GM21367 (cell line): Measurements from ENCODE around the gene ABCD3.

Source experiments
- ATAC-seq: cut with Tn5 transposase; IDR thresholded peaks from one replicate; pipeline ENCODE4 v1.9.1; 2021; ENCODE audit not compliant: unreplicated experiment

Gene ABCD3

DNA sequence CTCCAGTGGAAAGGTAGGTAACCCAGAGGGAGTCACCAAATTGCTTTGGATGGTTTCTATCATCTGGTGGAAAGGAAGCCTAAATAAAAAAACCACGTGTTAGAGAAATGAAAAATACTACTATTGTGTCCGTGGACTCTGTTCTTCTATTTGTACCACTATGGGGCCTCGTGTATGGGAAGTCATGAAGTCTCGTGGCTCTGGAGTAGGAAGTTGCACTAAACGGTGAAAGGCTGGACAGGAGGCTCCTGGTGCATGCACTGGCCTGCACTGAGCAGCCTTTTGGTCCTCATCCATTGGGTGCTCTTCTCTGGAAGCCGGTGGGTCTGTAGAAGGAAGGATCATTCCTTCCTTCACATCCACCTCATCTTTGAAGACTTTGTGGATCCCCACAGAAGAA is 106.3 kb downstream of the ABCD3 start:
- ATAC-seq = no peak

DNA sequence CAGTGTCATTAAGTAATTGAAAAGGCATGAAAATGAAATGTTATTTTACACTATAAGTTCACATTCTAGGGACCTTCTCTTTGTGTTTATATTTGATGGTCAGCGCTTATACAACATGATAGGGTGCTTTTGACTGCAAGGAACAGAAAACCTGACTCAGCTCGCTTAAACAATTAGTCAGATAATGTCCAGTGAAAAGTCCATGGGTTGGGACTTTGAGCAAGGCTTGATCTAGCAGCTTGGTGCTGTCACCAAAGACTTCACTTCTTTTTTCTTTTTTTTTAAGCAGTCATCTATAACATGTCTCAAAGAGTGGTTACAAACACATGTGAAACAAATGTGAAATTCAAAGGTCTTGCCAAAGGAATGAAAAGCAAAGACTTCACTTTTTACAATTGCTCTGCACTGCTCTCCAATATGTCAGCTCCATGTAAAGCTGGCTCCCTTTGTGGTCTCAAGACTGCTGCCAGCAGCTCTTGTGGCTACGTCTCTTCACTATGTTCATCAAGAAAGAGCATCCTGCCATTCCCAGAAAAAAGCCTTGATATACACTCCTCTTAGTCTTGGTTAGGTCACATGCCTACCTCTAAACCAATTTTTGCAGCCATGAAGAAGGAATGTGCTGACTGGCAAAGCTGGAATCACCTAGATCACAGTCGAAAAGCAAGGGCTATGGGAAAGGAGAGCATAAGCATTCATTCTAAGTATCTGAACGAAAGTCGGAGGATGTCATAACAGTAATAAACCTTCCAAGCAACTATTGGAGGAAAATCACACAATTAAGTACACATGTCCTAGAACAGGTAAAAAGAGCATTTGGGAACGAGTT is 108.2 kb downstream of the ABCD3 start:
- ATAC-seq = no peak

DNA sequence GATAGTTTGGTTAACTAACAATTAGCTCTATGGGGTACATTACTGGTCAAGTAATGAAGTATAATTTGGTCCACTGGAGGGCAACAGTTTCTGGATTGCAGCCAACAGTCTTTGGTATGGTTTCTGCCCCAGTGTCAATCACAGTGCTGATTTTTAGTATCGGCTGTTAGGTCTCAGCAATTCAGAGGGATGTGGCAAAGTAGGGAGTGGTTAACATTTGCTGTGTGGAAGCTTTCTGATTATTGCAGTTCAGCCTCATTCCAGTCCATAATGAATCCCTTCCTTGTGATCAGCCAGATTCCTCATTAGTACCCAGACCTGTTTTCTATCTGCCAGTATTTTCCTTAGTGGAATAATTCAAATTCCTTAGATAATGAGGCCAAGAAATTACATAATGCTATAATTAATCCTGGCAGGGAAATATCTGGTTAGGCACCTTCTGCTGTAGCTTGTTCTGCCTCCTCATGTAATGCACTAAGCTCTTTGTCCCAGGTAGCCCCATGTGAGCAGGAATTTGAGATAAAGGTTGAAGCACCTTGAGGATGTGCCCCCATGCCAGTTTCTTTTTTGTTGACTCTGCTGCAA is 109.3 kb downstream of the ABCD3 start:
- ATAC-seq = no peak

DNA sequence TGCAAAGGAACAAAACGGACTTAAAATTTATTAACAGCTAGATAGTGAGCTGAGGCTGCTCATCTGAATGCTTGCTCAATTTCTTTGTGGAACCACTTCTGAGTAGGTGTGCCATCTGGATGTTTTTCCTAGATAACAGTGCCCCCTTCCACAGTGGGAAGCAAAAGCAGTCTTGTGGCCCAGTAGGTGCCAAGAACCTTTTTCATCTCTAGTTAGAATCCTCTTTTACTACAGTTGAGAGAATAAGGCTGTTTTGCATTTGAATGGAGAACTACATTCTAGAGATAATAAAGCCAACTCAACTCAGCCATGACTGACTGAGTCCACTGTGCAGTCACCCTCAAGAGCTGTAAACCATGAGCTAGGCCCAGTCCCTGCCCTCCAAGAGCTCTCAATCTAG is 110.1 kb downstream of the ABCD3 start:
- no peak for ATAC-seq

DNA sequence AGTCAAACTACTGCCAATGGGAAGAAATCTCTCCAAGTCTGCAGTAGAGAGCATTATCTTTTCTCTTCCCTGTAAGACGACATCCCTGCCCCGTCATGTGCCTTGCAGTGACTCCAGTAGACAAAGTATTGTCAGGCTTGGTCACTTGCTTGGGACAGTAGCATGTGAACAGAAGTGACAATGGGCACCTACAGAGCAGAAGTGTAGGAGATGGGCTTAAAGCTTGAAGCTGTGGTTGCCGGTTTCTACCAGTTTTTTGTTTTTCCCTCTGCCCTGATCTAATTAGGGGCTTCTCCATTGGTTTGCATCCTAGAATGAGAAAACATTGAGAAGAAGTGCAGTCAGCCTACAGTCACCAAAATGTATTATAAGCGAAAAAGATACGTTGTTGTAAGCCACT is 110.6 kb downstream of the ABCD3 start:
- no peak for ATAC-seq

DNA sequence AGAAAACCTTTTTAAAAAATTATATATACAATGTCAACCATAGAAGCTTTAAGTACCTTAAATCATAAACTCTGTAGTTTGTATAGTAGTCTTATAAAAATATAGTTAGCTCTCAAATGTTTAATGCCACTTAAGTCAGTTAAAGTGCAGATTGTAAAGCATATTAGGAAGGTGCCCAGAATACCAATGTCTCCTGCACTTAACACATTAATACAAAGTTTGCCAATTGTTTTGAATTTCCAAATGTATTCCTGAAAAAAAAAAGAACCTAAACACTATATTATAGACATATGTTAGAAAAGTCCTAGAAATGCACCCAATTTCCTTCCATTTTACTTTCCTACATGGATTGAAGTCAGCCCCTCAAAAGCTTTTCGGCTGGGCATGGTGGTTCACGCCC is 111.2 kb downstream of the ABCD3 start:
- ATAC-seq = no peak

DNA sequence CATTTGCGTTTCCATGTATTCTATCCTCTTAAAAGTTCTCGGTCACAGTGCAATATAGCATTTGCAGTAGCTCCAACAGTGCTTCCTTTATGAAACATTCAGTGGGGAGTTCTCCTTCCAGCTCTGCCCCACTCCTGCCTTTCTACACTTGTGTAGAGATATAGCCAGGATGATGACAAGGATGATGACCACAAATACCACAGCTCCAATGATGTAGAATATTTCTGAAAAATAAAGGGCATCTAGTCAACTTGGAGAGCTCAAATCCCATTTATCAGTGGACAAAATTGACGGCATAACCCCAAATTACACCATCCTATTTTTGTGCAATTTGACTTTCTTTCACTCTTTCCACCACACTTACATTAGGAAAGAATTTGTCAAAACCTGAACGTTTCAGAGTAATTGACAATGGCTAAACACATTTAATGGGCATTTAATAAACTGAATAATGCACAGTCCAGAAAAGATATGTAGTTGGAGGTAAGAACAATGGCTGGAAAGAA is 112.2 kb downstream of the ABCD3 start:
- no peak for ATAC-seq

DNA sequence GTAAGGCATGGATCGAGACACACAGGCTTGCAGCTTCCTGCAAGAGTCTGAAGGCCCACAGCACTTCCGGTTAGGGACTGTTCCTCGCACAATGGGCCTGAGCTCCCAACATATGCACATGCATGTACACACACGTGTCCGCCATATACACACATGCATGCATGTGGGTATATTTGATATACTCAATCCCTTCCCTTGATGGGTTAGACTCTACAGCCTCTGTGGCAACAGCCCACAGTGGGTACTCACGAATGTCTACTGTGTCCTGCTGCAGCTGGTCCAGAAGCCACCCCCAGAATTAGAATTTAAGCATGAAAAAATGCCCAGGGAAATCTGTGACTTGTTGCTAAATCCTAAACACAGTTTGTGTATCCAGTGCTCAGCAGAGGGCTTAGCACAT is 113.5 kb downstream of the ABCD3 start:
- ATAC-seq = no peak

DNA sequence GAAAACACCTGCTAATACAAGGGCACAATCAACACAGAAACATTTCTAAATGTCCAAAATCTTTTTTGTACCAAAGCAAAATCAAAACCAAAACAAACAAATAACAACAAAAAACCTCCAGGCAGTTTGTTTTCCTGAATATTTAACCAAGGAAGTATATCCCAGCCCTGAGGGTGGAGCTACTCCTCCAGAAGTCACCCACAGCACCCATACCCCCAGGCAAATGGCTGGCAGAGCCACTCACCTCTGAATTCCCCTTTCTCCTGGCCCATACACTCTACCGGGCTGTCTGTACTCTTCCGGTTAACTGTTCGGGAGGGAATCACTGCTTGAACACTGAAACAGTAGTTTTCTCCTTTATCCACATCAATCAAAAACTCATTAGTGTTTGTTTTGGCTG is 113.9 kb downstream of the ABCD3 start:
- no peak for ATAC-seq

DNA sequence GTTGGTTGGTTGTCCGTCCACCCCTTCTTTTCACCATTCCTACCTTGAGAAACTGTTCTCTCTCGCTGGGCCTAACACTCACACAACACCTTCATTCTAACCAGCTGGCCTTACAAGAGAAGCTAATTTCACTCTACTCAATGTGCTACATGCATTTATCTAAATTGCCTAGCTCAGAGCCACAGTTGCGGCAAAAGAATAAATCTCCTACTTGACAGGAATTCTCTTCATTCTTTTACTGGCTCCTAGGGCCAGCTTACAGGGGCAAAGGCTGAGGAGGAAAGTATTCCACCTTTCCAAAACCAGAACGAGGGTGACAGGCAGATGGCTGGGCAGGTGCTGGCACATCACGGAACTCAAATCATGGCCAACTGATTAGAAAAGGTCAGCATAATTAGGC is 116.9 kb downstream of the ABCD3 start:
- ATAC-seq = no peak

DNA sequence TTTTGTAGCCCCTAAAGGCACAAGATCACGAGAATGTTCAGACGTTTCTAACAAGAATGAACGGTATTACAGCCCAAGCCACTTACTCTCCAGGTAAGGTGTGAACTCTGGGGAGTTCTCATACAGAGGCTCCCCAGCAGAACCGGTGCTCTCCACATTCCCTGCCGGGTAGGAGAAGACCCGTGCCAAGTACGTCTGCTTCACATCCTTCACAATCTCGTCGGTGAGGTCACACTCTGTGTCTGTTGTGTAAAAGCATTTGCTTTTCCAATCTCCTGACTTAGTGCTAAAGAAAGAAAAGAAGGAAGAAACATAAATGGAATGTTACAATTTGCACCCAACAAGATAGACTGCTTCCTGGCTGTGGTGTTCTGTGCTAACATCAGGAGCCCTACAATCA is 117.7 kb downstream of the ABCD3 start:
- no peak for ATAC-seq

DNA sequence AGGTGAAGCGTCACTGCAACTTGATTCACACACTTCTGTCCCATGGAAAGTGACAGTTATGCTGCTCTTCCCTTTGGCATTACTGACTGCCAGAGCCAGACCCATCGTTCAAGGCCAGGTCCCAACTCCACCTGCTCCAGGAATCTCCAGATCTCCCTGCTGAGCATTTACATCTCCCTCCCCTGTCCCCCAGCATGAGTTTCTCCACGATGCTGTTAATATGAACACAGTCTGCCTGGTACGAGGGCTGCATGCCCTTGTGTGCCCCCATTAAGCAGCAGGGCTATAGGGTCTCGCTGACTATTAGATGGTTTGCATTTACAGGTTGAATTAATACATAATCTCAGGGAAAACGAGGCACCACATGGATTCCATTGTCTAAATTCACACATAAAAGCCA is 119.1 kb downstream of the ABCD3 start:
- no peak for ATAC-seq

DNA sequence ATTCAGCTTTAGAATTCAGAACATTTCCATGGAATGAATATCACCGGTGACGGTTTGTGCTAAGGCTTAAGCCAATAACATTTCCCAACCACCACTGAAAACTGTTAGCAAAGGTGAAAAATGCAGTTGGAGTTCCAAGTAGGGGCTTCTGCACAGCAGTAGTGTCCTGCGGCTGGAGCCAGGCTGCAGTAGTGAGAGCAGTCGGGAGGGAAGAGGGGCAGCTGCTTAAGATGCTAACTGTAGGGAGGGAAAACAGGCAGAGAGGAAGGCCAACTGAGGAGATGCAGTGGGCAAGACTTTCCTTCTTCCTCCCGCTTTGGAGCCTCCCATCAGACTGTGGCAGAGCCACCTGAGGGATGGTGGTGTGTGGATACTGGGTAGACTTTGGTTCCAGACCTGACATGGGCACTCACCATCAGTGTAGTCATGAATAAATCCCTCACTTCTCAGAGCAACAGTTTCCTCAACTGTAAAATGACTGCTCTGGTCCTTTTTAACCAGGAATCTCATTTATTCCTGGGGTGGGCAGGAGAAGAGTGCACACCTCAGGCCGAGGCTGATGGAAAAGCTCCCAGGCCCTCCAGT is 120.1 kb downstream of the ABCD3 start:
- no peak for ATAC-seq

DNA sequence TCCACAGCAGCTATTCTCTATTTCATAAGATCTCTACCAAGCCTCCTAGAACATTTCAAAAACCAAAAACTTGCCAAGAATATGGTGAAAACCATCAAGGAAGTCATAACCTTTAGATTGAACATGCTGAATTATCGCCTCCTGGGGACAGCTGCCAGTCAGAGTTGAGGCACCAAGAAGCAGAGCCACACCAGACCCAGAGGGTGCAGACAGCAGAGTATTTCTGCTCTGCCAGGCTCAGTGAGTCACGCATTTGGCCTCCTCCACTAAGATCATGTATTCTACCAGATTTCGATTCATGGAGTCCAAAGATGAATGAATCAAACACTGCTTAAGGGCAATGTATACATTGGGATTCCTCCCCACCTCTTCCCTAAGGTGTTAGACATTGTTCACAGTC is 121.3 kb downstream of the ABCD3 start:
- no peak for ATAC-seq

DNA sequence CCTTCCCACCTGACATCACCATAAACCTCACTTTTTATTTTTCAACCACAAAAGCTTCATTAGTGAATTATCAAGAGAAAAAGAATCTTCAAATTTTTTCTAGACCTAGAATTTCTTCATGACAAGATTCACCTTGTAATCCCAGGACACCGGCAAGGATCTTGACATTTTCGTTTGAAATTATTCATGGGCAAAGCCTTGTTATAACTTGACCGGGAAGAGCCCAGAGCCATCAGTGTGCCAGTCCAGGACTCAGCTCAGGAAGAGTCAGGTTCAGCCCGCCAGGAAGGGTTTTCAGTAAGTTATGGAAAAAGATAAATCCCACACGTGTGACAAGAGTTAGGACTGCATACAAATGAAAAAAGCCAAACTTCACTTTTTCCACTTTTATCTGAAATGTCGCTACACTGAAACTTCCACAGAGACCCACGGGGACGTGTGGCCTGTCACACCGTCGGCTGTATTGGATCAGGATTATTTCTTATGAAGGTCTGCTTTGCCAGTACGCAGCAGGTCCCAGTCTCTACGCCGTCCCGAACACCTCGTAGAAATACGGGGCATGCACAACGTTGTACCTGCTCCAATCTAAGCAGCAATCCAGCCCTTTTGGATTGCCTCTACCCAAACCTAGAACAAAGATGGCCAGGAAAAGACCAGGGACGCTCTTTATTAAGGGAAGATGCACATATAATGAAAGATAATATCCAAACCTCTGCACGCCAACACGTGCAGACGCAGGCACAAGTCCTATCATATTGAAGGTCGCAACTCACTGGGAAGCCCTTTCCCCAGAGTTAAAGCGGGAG is 122.5 kb downstream of the ABCD3 start:
- ATAC-seq = no peak

DNA sequence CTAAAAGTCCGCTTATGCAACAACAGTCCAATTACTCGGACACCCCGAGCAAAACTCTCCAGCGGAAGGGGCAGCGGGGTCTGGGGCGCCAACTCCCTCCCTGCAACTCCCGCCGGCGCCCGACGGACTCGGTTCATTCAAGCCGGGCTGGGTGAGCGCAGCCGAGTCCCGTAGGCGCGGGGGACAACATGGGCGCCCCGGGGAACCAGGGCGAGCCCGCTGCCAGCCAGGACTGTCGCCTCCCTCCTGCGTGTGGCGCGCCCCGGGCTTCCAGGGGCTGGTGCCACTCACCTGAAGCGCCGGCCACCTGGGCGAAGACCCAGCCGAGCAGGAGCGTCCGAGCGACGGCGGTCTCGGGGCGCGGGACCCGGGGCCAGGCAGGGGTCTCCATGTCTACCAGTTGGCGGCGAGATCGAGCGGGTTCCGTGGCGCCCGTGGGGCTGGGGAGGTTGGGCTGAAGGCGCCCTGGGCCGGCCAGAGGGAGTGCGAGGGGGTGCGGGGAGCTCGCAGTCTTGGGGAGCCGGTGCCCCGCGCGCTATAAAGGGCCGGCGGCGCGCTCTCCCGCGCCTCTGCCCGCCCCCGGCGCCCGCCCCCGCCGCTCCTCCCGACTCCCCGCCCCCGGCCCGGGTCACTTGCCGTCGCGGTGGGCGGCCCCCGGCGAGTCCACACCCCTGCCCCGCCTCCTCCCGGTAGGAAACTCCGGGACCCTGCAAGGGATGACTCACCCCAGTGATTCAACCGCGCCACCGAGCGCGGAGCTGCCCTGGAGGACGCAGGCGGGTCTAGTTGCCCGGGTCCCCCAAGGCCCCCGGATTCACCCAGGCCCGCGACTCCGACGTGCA is 123.3 kb downstream of the ABCD3 start, which contains the start of gene F3:
Gene F3, minus strand, starts transcription at position 514 of the 842 bp plus-strand sequence. Its CDS starts 123 bp downstream, at position 391.
- ATAC-seq = peak; percentile 82

DNA sequence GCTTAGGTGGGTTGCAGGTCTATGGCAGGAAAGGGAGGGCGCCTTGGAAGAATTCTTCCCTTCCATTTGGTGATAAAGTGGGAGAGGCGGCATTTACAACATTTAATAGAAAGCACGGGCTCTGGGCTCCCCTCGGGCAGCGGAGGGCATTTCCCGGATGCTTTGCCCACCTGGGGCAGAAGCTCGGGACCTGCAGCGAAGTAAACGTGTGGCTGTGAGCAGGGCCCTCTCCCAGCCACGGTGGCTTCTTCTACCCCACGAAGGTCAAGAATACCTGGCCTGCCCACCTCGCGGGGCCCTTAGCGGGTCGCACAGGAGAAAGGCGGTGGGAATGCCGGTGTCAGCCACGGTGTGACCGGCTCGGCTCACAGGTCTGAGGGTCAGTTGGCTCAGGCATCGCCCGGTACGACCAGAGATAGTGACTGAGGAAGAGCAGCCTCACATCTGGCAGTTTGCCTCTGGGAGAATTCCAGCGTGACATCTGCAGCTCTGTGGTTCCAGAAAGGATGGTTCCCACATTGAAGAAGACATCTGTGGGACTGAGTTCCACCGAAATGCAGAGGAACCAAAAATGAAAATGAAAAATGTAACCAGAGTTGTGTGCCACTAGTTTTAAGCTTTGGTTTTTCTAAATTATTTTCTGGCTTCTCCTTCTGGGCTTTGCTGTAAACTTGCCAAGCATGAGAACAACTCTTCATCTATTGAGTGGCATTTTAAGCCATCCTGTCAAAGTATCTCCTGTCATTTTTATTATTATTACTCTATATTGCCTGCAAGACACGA is 124.1 kb downstream of the ABCD3 start:
- ATAC-seq = no peak

DNA sequence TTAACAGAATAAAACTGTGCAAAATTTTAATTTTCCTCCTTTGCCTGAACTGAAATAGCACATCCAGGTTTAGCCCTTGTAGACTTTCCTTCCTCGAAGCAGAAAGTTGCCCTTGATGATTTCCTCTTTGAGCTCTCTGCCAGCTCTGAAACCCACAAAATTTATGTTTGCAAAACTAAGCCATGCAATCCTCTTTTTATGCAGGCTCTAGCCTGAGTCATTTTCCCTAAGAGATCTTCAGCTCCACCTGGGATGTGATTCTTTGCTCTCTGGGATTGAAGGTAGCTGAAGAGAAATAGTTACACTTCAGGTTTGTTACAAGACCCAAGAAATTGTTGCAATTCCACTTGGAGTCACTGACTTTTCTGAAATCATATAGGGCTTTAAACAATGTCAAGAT is 124.8 kb downstream of the ABCD3 start:
- ATAC-seq = no peak

DNA sequence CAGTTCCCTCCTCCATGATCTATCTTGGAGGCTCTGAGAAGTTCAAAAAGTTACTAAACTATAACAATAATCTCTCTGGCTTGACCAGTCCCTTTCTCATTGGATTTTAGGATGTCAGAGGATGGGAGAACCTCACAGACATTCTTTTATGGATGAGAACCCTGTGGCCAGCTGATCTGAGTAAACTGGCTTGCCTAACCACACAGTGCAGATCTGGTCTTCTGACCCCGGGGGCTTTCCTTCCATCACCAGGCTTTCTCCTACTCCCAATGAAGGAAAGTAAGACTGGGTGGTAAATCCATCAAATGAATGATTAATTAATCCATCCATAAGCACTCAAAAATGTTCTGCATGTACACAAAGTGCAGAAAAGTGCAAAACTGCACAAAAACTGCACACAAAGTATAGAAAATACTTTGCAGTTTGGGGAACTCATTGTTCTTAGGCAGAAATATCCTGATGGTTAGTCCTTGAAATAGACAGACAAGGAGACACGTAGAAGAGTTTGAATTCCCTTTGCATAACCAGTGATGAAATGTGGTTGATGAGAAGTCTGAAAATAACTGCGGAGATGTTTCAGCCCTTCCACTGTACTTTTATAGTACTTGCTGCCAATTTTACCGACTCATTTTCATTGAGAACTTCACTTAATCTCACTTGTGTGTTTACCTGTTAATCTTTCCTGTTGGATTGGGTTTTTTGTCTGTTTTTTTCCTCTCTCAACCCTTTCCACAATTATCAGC is 125.9 kb downstream of the ABCD3 start:
- ATAC-seq = no peak
